ENCODE measurements around the gene SNX4. TPM values are rescaled to one million over a fixed set of nuclear protein-coding genes. Genes with fewer than 3 reads are reported as not detected.
"Not testable (repeated sequence)": the region's sequence is repeated elsewhere in the genome, so short reads cannot be mapped to it uniquely, and the experiment has no call there.

SNX4 gene
- total and polyA plus RNA-seq, 7 donors = 24.9 to 50.6 (median 39.1) TPM

- no peak overlapping the region for H3K27ac ChIP-seq
- no peak for DNase-seq
- H3K4me1 ChIP-seq = no peaks in the 10 kb centered on the region
- intact Hi-C loops (cut with DNase I) = no loop called here
- no peaks in the 10 kb centered on the region for H3K9me3 ChIP-seq
- H3K4me3 ChIP-seq = no peak overlapping the region
- H3K27me3 ChIP-seq = no peaks in the 10 kb centered on the region
- WGBS, 2 donors = 96 to 100% methylated on average over 1 of the region's 1 CpG
- H3K36me3 ChIP-seq = peaks cover 0 to 34% (median 9%) of the 10 kb centered on the region in 4 donors
- no peak for TF ChIP-seq POLR2AphosphoS5 (IDR thresholded peaks at IDR 0.05)
- TF ChIP-seq POLR2A (IDR thresholded peaks at IDR 0.05) = no peak
- TF ChIP-seq EP300 (IDR thresholded peaks at IDR 0.05) = no peak
- TF ChIP-seq, protein P1, sequence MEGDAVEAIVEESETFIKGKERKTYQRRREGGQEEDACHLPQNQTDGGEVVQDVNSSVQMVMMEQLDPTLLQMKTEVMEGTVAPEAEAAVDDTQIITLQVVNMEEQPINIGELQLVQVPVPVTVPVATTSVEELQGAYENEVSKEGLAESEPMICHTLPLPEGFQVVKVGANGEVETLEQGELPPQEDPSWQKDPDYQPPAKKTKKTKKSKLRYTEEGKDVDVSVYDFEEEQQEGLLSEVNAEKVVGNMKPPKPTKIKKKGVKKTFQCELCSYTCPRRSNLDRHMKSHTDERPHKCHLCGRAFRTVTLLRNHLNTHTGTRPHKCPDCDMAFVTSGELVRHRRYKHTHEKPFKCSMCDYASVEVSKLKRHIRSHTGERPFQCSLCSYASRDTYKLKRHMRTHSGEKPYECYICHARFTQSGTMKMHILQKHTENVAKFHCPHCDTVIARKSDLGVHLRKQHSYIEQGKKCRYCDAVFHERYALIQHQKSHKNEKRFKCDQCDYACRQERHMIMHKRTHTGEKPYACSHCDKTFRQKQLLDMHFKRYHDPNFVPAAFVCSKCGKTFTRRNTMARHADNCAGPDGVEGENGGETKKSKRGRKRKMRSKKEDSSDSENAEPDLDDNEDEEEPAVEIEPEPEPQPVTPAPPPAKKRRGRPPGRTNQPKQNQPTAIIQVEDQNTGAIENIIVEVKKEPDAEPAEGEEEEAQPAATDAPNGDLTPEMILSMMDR (IDR thresholded peaks at IDR 0.05) = no peak
These were observed 37.6 kb downstream of the SNX4 start for GRCh38 chr3:125482406-125482805.

DNA sequence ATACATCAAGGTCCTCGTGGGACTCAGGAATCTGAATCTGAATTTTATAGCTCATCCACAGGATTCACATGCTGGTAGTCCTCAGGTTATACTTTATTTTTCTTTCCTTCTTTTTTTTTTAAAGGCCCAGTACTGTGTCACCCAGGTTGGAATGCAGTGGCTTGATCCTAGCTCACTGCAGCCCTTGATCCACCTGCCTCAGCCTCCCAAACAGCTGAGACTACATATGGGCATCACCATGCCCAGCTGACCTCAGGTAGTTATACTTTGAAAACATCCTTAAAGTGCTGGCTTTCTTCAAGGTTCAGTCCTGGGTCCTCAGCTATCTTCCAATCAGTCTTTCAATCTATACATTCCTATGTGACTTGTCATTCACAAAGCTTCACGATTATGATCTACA lies 38.2 kb downstream of the SNX4 start:
- intact Hi-C loops (cut with DNase I) = no loop called here
- peaks cover 0 to 35% (median 9%) of the 10 kb centered on the region in 4 donors for H3K36me3 ChIP-seq

GRCh38 chr3:125481375-125481759 lies 38.6 kb downstream of the SNX4 start:
- H3K27ac ChIP-seq; H3K9me3 ChIP-seq; intact Hi-C loops (cut with DNase I); H3K27me3 ChIP-seq; DNase-seq; H3K4me3 ChIP-seq; H3K4me1 ChIP-seq: not testable (repeated sequence)
- WGBS, 2 donors = 91 to 97% methylated on average over 9 of the region's 9 CpGs
- peaks cover 0 to 33% (median 9%) of the 10 kb centered on the region in 4 donors for H3K36me3 ChIP-seq

More for the DNA sequence above, 38.2 kb downstream of the SNX4 start:
- Histone ChIP-seq H3K9me3 (no peaks in the 10 kb centered on the region), H3K27me3 (no peaks in the 10 kb centered on the region), H3K4me3 (no peak overlapping the region), H3K4me1 (no peaks in the 10 kb centered on the region), H3K27ac (no peak overlapping the region)
- 95 to 97% methylated on average over 2 of the region's 2 CpGs for WGBS, 2 donors
- TF ChIP-seq EP300 (IDR thresholded peaks at IDR 0.05) (no peak), POLR2AphosphoS5 (IDR thresholded peaks at IDR 0.05) (no peak), POLR2A (IDR thresholded peaks at IDR 0.05) (no peak)
- TF ChIP-seq, protein P1 (IDR thresholded peaks at IDR 0.05) = no peak
- DNase-seq = no peak

DNA sequence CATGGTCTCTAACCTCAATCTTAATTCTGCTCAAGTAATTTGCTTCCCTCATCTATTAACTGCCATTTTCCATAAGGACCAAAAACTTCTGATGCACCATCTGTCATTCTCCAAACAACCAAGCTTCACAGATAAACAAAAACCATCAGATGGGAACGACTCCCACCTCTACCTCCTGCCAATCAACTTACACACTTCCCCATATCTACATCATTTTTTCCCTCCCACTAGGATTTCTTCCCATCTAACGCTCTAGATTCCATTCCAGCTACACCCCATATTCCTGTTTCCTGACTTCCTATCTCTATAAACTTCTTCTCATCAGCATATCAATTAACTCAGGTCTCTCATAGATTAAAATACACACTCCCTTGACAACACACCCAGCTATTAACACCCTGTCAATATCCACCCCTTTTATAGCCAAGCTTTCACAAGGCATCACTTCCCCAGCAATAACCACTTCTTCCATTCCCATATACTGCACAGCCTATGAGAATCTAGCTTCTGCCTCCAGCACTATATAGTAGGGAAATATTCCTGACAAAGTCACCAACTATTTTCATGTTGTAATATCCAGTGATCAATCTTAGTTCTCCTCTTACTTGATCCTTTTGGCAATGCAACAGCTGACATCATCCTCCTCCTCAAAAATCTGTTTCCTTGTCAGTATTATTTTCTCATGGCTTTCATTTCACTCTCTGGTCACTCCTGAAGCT lies 39.2 kb downstream of the SNX4 start:
- TF ChIP-seq, protein P1 (IDR thresholded peaks at IDR 0.05) = no peak
- TF ChIP-seq POLR2AphosphoS5 (IDR thresholded peaks at IDR 0.05) (no peak), EP300 (IDR thresholded peaks at IDR 0.05) (no peak), POLR2A (IDR thresholded peaks at IDR 0.05) (no peak)
- no peaks in the 10 kb centered on the region for H3K4me1 ChIP-seq
- intact Hi-C loops (cut with DNase I) = no loop called here
- H3K4me3 ChIP-seq = no peak overlapping the region
- H3K36me3 ChIP-seq = peaks cover 1 to 37% (median 8%) of the 10 kb centered on the region in 4 donors
- 70 to 74% methylated on average over 2 of the region's 2 CpGs for WGBS, 2 donors
- no peaks in the 10 kb centered on the region for H3K9me3 ChIP-seq
- no peak overlapping the region for H3K27ac ChIP-seq
- no peaks in the 10 kb centered on the region for H3K27me3 ChIP-seq
- DNase-seq = no peak

GRCh38 chr3:125479091-125479490 lies 40.9 kb downstream of the SNX4 start:
- Histone ChIP-seq H3K4me3 (no peak overlapping the region), H3K27me3 (no peaks in the 10 kb centered on the region), H3K36me3 (peaks cover 4 to 54% (median 11%) of the 10 kb centered on the region in 4 donors), H3K4me1 (no peaks in the 10 kb centered on the region), H3K9me3 (no peaks in the 10 kb centered on the region), H3K27ac (no peak overlapping the region)
- WGBS, 2 donors = 92 to 96% methylated on average over 4 of the region's 4 CpGs
- DNase-seq = no peak
- intact Hi-C loops (cut with DNase I) = no loop called here
- TF ChIP-seq EP300 (IDR thresholded peaks at IDR 0.05) (no peak), POLR2A (IDR thresholded peaks at IDR 0.05) (no peak), POLR2AphosphoS5 (IDR thresholded peaks at IDR 0.05) (no peak)
- TF ChIP-seq, protein P1 (IDR thresholded peaks at IDR 0.05) = no peak

Data from sigmoid colon (tissue), 7 donors.